ENCODE measurements around the gene TSC22D4.
"Not testable (repeated sequence)": the region's sequence is repeated elsewhere in the genome, so short reads cannot be mapped to it uniquely, and the experiment has no call there.

Gene TSC22D4

GRCh38 chr7:100478958-100479660 lies at the start of gene TSC22D4:
Gene TSC22D4, minus strand, starts transcription at chr7:100479214. Its CDS starts 1,176 bp downstream, at chr7:100478038.
- DNase-seq = peak; percentile 52

GRCh38 chr7:100528108-100528866 lies 49.3 kb upstream of the TSC22D4 start:
- DNase-seq = not testable (repeated sequence)

- DNase-seq = not testable (repeated sequence)
Measured at GRCh38 chr7:100523192-100523591, 44.2 kb upstream of the TSC22D4 start.

- not testable (repeated sequence) for DNase-seq
Measured at GRCh38 chr7:100521909-100522593, 43.0 kb upstream of the TSC22D4 start.

- no peak for DNase-seq
Measured at GRCh38 chr7:100521076-100521475, 42.1 kb upstream of the TSC22D4 start.

- no peak for DNase-seq
Measured at GRCh38 chr7:100520138-100520537, 41.1 kb upstream of the TSC22D4 start.

GRCh38 chr7:100519580-100519979 lies 40.6 kb upstream of the TSC22D4 start:
- DNase-seq = no peak

GRCh38 chr7:100517305-100517704 lies 38.3 kb upstream of the TSC22D4 start:
- DNase-seq = no peak

- no peak for DNase-seq
Measured at GRCh38 chr7:100516135-100516812, 37.3 kb upstream of the TSC22D4 start.

GRCh38 chr7:100515072-100515532 lies 36.1 kb upstream of the TSC22D4 start:
- DNase-seq = no peak

- DNase-seq = no peak
Measured at GRCh38 chr7:100513212-100513810, 34.3 kb upstream of the TSC22D4 start.

GRCh38 chr7:100510437-100511239 lies 31.6 kb upstream of the TSC22D4 start:
- no peak for DNase-seq

- peak; percentile 52 for DNase-seq
Measured at GRCh38 chr7:100509231-100509630, 30.2 kb upstream of the TSC22D4 start.

GRCh38 chr7:100506356-100506923 lies 27.4 kb upstream of the TSC22D4 start:
- no peak for DNase-seq

GRCh38 chr7:100504887-100505611 lies 26.0 kb upstream of the TSC22D4 start:
- no peak for DNase-seq

- not testable (repeated sequence) for DNase-seq
Measured at GRCh38 chr7:100504031-100504430, 25.0 kb upstream of the TSC22D4 start.

GRCh38 chr7:100500743-100501142 lies 21.7 kb upstream of the TSC22D4 start:
- not testable (repeated sequence) for DNase-seq

GRCh38 chr7:100496509-100496908 lies 17.5 kb upstream of the TSC22D4 start:
- DNase-seq = no peak

- DNase-seq = no peak
Measured at GRCh38 chr7:100493476-100494264, 14.7 kb upstream of the TSC22D4 start.

Measured in NCI-H1092 (cell line).